A673 (cell line): Measurements from ENCODE around the gene AIFM3. TPM values are rescaled to one million over a fixed set of nuclear protein-coding genes. Genes with fewer than 3 reads are reported as not detected.
A peak's percentile ranks its signal among the peaks of the same experiment; 100 is the strongest.

Experiments
- BruUV-seq: library from RNA; stranded (reverse); fragments of 400-500 nt; replicated peaks from 2 replicates; lab custom pipeline; 2021; lab: Mats Ljungman, UMichigan
- CTCF ChIA-PET: fragments of 300-600 bp; sonication (Branson Sonifier 250); formaldehyde crosslinking; loops from one replicate; lab custom pipeline; 2022; ENCODE audit warnings: antibody characterized with exemption; lab: Charles Lee
- POLR2A ChIA-PET: fragments of 300-600 bp; sonication (Branson Sonifier 250); formaldehyde crosslinking; loops from one replicate; lab custom pipeline; 2022; ENCODE audit warnings: antibody characterized with exemption; ENCODE audit not compliant: low non-redundant PET; lab: Charles Lee
- DNase-seq: peaks from one replicate; pipeline ENCODE4 v3.0.0-alpha.2; 2015; ENCODE audit warnings: low spot score
- H3K27ac ChIP-seq: fragments of 200-600 bp; sonication (generic); 2 replicates; pipeline ENCODE4 v1.5.1; 2016; ENCODE audit warnings: mixed run types, low read depth, mild to moderate bottlenecking, mixed read lengths, antibody characterized with exemption, low read length; ENCODE audit not compliant: poor library complexity, severe bottlenecking
- H3K27me3 ChIP-seq: fragments of 200-600 bp; sonication (generic); replicated peaks from 2 replicates; pipeline ENCODE4 v1.6.1; 2017; ENCODE audit warnings: mixed run types, low read depth, mild to moderate bottlenecking, mixed read lengths, antibody characterized with exemption, low read length; ENCODE audit not compliant: insufficient read depth, poor library complexity
- H3K36me3 ChIP-seq: fragments of 200-600 bp; sonication (generic); 2 replicates; pipeline ENCODE4 v1.6.1; 2016; ENCODE audit warnings: mixed run types, mild to moderate bottlenecking, mixed read lengths, antibody characterized with exemption, low read length; ENCODE audit not compliant: insufficient read depth, poor library complexity, severe bottlenecking
- H3K4me1 ChIP-seq: fragments of 200-600 bp; sonication (generic); 2 replicates; pipeline ENCODE4 v1.6.1; 2017; ENCODE audit warnings: mixed run types, mild to moderate bottlenecking, mixed read lengths, antibody characterized with exemption, low read length; ENCODE audit not compliant: insufficient read depth, poor library complexity, severe bottlenecking
- H3K4me3 ChIP-seq: fragments of 200-600 bp; sonication (generic); 2 replicates; pipeline ENCODE4 v1.5.1; 2016; ENCODE audit warnings: low read depth, mixed run types, mild to moderate bottlenecking, mixed read lengths, low read length; ENCODE audit not compliant: poor library complexity, severe bottlenecking
- H3K9me3 ChIP-seq: fragments of 200-600 bp; sonication (generic); 2 replicates; pipeline ENCODE4 v1.6.1; 2016; ENCODE audit warnings: mixed run types, low read depth, mild to moderate bottlenecking, mixed read lengths, antibody characterized with exemption, low read length; ENCODE audit not compliant: poor library complexity, severe bottlenecking
- EZH2 ChIP-seq: fragments of 200-600 bp; sonication (generic); IDR thresholded peaks from 2 replicates; pipeline ENCODE4 v1.6.1; 2017; ENCODE audit warnings: borderline replicate concordance, low read depth, mild to moderate bottlenecking, mixed read lengths, antibody characterized with exemption, low read length; ENCODE audit not compliant: poor library complexity, severe bottlenecking
- intact Hi-C: fragments of 100-400 bp; cut with micrococcal nuclease; formaldehyde crosslinking; loops from one replicate; pipeline ENCODE4 v1.10.0; 2022; ENCODE audit not compliant: unreplicated experiment
- total RNA-seq: library from RNA; stranded (reverse); gene quantifications from 2 replicates; pipeline ENCODE4 v1.2.3, GENCODE V29; 2021
- TF ChIP-seq, protein P1 (sequence below): fragments of 300-800, 200-600 bp; sonication (generic); conservative IDR thresholded peaks from 2 replicates; pipeline ENCODE4 v1.5.1; 2017; ENCODE audit warnings: low read depth, mild to moderate bottlenecking, antibody characterized with exemption, low read length, moderate library complexity, mixed read lengths

The AIFM3 gene
- total RNA-seq, 1 experiment from 2014 or later, result not detected

DNA sequence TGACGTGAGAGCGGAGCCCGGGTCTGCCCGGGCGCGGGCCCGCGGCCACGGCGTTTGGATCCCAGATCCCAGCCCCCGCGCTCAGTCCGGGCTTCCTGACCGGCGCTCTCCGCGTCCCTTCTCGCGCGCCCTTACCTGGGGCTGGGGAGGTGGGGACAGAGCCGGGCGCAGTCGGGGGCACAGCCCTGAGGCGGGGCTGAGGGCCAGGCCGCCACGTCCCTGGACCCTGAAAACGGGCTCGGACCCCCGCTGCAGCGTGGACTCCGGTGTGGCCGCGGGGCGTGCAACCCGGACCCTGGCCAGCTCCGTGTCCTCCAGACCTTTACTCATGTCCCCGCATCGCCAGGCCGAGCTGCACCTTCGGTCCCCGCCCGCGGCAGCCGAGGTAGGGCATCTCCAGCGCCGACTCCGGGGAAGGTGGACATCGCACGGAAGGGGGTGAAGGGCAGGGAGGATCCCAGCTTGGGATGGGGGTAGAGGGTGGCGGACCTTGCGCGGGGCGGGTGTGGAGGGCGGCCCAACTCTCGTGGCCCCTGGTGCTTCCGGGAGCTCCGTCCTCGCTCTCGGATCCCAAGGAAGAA, 9.9 kb upstream of the AIFM3 start:
- no peaks in the 10 kb centered on the region for H3K9me3 ChIP-seq
- peak overlapping the region; percentile 27 for H3K4me3 ChIP-seq
- intact Hi-C loops, result no loop called here
- H3K27me3 ChIP-seq, result no peaks in the 10 kb centered on the region
- H3K36me3 ChIP-seq, result peaks cover 13% of the 10 kb centered on the region
- POLR2A ChIA-PET, result no interaction called here
- no peak for DNase-seq
- no peaks in the 10 kb centered on the region for H3K4me1 ChIP-seq
- CTCF ChIA-PET, result interaction anchor here (1.2 kb wide), 2 partner anchors 25 to 72 kb away, joined by 3 read pairs; partner anchors contain the start of gene LZTR1
- BruUV-seq, result no TSS peak
- no peak for TF ChIP-seq EZH2
- TF ChIP-seq, protein P1, sequence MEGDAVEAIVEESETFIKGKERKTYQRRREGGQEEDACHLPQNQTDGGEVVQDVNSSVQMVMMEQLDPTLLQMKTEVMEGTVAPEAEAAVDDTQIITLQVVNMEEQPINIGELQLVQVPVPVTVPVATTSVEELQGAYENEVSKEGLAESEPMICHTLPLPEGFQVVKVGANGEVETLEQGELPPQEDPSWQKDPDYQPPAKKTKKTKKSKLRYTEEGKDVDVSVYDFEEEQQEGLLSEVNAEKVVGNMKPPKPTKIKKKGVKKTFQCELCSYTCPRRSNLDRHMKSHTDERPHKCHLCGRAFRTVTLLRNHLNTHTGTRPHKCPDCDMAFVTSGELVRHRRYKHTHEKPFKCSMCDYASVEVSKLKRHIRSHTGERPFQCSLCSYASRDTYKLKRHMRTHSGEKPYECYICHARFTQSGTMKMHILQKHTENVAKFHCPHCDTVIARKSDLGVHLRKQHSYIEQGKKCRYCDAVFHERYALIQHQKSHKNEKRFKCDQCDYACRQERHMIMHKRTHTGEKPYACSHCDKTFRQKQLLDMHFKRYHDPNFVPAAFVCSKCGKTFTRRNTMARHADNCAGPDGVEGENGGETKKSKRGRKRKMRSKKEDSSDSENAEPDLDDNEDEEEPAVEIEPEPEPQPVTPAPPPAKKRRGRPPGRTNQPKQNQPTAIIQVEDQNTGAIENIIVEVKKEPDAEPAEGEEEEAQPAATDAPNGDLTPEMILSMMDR, result no peak
- H3K27ac ChIP-seq, result no peak overlapping the region

DNA sequence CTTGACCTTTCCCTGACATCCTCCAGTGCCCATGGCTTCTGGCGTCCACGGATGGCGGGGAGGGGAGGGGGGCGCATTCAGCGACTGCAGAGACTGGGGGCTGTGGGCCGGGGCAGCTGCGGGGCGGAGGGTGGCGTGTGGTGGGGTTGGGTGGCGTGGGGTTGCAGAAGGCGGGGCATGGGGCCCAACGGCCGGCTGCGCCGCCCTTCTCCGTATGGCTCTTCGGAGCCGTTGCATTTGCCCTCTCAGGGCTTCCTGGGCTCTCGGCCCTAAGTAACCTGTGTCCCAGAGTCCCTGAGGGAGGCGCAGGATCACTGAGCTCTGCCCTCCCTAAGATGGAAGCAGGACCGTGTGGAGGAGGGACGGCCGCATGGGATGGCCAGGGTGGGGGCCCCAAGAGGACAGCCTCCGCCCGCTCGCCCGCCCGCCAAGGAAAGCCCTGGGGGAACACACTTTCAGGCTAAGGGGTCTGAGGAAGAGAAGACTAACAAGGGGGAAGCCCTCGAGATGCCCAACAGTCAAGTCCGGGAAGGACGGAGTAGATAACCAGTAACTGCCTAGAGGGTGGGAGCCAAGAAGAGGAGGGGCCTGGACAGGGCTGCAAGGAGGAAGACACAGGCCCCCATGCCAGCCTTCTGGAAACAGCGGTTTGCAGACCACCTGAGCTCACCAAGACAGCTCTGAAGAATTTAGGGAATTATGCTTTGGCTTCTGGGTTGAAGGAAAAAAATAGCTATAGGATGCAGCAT, 9.2 kb upstream of the AIFM3 start:
- H3K27me3 ChIP-seq, result no peaks in the 10 kb centered on the region
- DNase-seq, result no peak
- H3K36me3 ChIP-seq, result peaks cover 6% of the 10 kb centered on the region
- intact Hi-C loops, result no loop called here
- H3K4me3 ChIP-seq, result peak overlapping the region; percentile 27
- no TSS peak for BruUV-seq
- CTCF ChIA-PET, result interaction anchor here (1.2 kb wide), 2 partner anchors 24 to 72 kb away, joined by 3 read pairs; partner anchors contain the start of gene LZTR1
- no peaks in the 10 kb centered on the region for H3K4me1 ChIP-seq
- no peak overlapping the region for H3K27ac ChIP-seq
- TF ChIP-seq, protein P1, result no peak
- no peak for TF ChIP-seq EZH2
- no peaks in the 10 kb centered on the region for H3K9me3 ChIP-seq
- POLR2A ChIA-PET, result interaction anchor here (0.6 kb wide), 1 partner anchor 14 kb away, joined by 9 read pairs; no protein-coding TSS in a partner anchor

DNA sequence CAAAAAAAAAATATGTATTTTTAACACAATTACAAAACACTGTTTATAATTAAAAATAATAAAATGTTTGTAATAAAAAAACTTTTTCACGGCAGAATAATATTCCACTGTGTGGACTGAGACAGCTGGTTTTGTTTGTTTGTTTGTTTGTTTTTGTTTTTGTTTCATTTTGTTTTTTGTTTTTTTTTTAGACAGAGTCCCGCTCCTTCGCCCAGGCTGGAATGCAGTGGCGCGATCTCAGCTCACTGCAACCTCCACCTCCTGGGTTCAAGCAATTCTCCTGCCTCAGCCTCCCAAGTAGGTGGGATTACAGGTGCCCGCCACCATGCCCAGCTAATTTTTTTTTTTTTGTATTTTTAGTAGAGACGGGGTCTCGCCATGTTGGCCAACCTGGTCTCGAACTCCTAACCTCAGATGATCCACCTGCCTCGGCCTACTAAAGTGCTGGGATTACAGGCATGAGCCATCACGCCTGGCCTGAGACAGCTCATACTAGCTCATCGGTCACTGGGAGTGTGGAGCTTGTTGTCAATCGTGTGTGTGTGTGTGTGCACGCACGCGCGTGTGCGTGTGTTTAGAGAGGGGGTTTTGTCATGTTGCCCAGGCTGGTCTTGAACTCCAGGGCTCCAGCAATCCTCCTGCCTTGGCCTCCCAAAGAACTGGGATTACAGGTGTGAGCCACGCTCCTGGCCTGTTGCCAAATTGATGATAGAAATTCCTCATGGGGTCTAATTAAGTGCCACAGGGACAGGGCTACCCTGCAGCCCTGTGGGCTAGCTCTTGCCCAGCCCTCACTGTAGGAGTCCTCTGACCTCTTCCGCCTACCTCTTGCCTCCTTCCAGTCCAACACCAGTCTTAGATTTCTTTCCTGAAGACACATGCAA, 7.2 kb upstream of the AIFM3 start:
- CTCF ChIA-PET, result no interaction called here
- H3K4me1 ChIP-seq, result no peaks in the 10 kb centered on the region
- DNase-seq, result no peak
- no TSS peak for BruUV-seq
- POLR2A ChIA-PET, result no interaction called here
- H3K27me3 ChIP-seq, result no peaks in the 10 kb centered on the region
- H3K4me3 ChIP-seq, result no peak overlapping the region
- no peak for TF ChIP-seq EZH2
- TF ChIP-seq, protein P1, result no peak
- H3K9me3 ChIP-seq, result no peaks in the 10 kb centered on the region
- H3K36me3 ChIP-seq, result no peaks in the 10 kb centered on the region
- intact Hi-C loops, result no loop called here
- H3K27ac ChIP-seq, result no peak overlapping the region
